Stimulated activated CD4-positive, alpha-beta T cell treated with anti-CD3 and anti-CD28 coated beads, Interleukin-1b, Interleukin-23, amount 100 ng/mL, for 4 hours (primary cell): ENCODE measurements around the gene ZBED2.
"Not testable (repeated sequence)": the region's sequence is repeated elsewhere in the genome, so short reads cannot be mapped to it uniquely, and the experiment has no call there.

Source experiments
- DNase-seq, 2 donors: peaks; one replicate each; pipeline ENCODE4 v3.0.0-alpha.2; 2020; ENCODE audit warnings: low read depth in 2 of 2

Gene ZBED2, protein sequence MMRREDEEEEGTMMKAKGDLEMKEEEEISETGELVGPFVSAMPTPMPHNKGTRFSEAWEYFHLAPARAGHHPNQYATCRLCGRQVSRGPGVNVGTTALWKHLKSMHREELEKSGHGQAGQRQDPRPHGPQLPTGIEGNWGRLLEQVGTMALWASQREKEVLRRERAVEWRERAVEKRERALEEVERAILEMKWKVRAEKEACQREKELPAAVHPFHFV

GRCh38 chr3:111595232-111595631 lies at the start of gene ZBED2:
Gene ZBED2 (minus strand): TSS chr3:111595346. CDS start chr3:111594201, 1,145 bp downstream.
- DNase-seq: no peak

DNA sequence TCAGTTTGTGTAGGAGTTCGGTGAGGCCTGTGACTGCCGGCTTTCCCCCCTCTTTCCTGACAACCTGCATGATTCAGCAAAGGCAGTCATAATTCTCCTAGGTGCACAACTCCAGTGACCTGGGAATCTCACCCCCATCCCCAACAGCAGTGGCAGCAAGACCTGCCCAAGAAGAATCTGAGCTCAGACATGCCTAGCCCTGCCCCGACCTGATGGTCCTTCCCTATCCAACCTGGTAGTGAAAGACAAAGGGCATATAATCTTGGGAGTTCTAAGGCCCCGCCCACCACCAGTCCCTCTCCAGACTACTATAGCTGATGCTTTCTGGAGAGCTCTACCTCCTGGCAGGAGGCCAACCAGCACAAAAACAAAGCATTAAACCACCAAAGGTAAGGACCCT lies 44.2 kb upstream of the ZBED2 start:
- DNase-seq: no peak

DNA sequence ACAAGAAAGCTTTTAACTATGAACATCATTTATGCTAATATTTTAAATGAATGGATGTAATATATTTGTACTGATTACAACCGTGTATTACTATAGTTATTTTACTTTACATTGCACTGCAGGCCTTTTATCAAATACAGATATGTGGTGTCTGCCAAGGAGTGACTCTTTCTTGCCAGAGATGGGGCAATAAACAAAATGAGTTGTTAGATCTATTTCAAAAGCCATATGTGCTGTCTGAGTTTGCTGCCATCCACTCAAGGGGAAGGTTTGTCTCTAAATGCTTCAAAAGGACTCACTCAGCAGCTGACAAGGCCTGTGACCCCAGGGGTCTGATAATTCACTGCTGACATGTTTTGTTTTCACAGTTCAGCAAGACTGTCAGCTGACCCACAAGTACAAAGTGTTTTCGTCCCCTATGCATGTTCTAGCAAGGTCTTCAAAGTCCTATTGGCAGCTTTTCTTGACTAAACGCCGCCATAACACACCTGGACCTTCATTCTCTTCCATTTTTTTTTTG lies 41.3 kb upstream of the ZBED2 start:
- no peak for DNase-seq

GRCh38 chr3:111635403-111635802 lies 40.3 kb upstream of the ZBED2 start:
- no peak for DNase-seq

DNA sequence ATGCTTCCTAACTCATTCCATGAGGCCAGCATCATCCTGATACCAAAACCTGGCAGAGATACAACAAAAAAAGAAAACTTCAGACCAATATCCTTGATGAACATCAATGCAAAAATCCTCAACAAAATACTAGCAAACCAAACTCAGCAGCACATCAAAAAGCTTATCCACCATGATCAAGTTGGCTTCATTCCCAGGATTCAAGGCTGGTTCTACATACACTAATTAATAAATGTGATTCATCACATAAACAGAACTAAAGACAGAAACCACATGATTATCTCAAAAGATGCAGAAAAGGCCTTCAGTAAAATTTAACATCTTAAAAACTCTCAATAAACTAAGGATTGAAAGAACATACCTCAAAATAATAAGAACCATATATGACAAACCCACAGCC lies 35.5 kb upstream of the ZBED2 start:
- not testable (repeated sequence) for DNase-seq

DNA sequence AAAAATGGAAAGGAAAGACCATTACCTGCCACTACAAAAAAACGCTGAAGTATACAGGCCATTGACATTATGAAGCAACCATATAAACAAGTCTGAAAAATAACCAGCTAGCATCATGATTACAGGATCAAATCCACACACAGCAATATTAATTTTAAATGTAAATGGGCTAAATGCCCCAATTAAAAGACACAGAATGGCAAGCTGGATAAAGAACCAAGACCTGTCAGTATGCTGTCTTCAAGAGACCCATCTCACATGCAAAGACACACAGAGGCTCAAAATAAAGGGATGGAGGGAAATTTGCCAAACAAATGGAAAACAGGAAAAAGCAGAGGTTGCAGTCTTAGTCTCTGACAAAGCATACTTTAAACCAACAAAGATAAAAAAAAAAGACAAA lies 33.9 kb upstream of the ZBED2 start:
- not testable (repeated sequence) for DNase-seq

- no peak for DNase-seq
Observed at GRCh38 chr3:111627092-111627491, 31.9 kb upstream of the ZBED2 start.

DNA sequence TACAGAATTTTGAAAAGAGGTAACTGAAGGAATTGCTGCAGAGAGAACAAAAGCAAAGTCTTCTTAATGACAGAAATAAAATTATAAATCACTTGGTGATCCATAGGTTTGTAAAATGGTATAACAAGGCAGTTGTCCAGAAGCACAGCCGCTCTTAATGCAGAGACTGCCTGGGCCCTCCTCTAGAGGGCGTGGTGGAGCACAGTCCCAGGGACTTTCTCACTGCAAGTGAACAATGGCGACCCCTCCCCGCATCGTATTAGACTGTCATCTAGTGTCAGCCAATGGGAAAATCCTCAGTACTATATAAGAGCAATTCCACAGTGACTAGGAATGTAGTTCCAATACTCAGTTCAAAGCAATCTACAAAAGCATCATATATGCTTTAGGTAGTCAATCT lies 26.4 kb upstream of the ZBED2 start:
- DNase-seq: no peak

DNA sequence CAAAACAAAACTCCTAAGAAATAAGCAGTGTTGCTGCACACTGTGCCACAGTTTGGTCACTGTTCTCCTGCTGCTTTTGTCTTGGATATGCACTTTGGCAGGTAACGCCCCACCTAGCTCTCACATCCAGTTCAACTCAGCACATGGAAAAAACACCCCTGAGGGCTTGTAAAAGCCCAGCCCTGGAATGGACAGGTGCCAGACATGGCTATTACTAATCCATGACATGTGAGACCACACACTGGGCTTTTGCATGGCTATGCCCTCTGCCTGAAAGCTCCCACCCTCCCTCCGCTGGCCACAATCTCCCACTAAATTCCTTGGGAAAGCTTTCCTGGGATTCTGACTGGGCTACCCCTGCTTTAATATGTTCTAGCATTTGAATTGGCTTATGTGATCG lies 24.7 kb upstream of the ZBED2 start:
- DNase-seq: no peak

GRCh38 chr3:111618945-111619344 lies 23.8 kb upstream of the ZBED2 start:
- no peak for DNase-seq

GRCh38 chr3:111617912-111618601 lies 22.9 kb upstream of the ZBED2 start:
- DNase-seq: no peak

- no peak for DNase-seq
Observed at GRCh38 chr3:111617406-111617805, 22.3 kb upstream of the ZBED2 start.

DNA sequence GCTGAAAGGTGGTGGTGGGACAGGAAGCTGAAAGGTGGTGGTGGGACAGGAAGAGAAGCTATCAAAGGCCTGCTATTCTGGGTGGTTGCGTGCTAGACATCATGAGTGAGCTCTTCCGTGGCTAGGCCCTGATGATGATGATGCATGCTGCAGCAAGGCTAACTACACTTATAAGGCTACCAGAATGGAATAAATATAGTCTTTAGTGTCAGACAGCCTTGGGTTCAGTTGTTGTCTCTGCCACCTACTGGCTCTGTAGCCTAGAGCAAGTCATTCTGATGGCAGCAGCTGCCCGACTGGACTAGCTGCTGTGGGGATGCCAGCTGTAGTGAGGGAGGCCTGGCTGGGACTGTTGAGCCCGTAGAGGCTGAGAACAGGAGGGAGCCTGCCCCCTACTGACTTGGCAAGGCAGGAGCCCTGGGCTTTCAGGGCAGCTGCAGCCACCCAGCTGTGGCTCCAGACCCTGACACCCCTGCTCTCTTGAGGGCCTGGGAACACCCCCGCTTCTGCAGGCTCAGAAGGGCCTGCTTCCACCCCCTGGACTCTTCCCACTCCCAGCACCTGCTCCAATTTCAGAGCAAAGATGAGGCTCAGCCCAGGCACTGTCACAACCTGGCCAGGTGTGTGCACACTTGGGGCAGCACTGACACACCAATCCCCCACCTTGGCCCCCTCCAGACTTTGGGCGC lies 21.4 kb upstream of the ZBED2 start:
- peak; percentile 45 to 50 for DNase-seq

- DNase-seq: no peak
Observed at GRCh38 chr3:111615880-111616279, 20.7 kb upstream of the ZBED2 start.

GRCh38 chr3:111613294-111613693 lies 18.1 kb upstream of the ZBED2 start:
- DNase-seq: no peak

- DNase-seq: no peak
Observed at GRCh38 chr3:111610612-111611054, 15.5 kb upstream of the ZBED2 start.

DNA sequence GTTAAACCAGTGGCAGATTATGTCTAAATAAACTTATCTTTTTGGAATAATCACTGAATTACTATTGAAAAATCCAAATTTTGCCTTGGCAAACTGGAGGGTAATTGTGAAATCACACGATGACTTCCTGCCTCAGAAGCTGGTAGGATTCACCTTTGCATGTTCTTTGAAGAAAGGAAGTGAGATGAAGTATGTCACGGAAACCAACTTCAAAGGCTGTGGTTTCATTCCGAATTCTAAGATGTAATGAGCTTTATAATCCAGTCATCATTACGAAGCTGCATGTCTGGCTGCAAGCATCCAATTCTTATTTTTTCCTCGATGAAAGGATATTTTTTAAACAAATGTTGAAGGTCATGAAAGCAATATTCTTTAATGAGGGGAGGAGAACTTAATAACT lies 15.0 kb upstream of the ZBED2 start:
- DNase-seq: peak in 1 of 2 donors; percentile 45

GRCh38 chr3:111609700-111610099 lies 14.6 kb upstream of the ZBED2 start:
- DNase-seq: no peak

DNA sequence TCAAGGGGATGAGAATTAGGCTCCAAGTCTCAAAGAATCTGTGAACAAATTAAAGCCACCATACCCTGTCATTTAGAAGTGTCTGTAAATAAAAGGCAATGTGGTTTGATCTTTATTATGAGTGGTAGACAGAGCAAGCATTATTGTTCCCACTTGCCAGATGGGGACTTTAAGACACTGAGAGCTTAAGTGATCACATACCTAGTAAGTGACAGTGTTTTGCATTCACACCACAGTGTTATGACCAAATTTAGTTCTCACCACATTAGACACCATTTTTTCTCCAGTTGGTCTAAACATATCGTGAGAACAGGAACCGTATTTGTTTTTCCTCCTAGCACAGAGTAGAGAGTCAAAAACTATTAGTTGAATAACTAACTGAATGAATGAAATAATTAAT lies 13.2 kb upstream of the ZBED2 start:
- DNase-seq: no peak

DNA sequence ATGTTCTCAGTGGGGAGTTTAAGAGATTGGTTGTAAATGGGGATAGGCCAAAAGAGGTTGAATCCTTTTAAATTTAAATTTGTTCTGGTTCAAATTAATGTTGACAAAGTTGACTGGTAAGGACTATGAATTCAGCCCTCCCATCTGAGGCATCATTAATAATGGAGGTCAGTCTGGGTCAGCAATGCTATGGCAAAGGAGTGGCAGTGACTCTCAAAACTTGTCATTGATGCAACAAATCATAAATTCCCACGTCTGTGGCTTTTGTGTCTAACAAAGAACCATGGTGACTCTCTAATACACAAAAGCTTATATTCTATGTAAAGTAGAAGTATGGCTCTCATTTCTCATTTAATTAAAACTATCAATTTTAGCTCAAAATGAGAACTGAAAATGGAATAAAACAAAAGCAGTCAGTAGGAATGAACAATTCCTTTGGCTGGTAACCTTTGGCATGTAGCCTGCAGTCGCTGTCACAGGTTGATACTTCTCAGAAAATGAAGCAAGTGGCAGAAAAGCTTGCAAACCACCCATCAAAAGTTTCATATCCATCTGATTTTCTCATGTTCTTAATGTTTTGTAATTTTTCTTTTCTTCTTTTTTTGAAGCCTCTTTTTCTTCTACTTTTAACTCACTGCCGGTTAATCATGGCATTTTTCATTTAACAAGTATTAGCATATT lies 12.2 kb upstream of the ZBED2 start:
- no peak for DNase-seq

DNA sequence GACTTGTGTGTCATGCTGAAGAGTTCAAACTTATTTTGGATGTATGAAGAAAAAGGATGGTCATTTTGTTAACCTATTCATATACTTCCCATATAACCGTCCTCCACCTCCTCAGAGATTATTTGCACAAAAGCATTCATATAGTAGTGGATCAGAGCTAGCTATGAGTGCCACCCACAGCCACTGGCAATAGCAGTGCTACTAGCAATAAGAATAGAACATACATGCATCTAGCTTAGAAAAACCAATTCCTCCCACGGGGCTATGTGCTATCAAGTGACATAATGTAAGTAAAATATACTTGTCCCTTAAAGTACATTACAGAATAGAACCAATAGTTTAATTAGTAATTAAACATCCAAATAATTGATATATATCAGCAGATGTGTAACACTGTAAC lies 10.3 kb upstream of the ZBED2 start:
- no peak for DNase-seq

DNA sequence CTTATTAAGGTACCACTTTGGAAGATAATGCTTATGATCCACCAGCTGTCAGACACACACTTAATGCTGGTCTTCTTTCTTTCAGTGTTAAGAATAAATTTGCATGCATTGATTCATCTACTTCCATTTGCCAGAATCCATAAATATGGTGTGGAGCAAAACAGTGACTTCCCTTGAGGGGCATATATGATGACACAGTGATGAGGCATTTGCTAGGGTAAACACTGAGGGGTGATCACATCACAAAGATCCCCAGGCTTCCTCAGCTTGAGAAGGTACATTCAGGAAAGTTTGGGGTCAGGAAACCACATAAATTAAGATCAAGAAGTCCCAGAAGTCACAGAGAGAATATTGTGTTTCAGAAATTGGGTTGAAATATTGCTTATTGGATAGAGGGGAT lies 9.9 kb upstream of the ZBED2 start:
- DNase-seq: no peak
